Heart right ventricle (tissue), 16 donors: Measurements from ENCODE around the gene RIT1. TPM values are rescaled to one million over a fixed set of nuclear protein-coding genes. Genes with fewer than 3 reads are reported as not detected.

ENCODE experiments used
- ATAC-seq, 8 donors: fragments of 200-7000 bp; cut with Tn5 transposase; one replicate each; pipeline ENCODE4 v1.9.1; 2020; ENCODE audit warnings: mild to moderate bottlenecking in 8 of 8, moderate library complexity in 8 of 8, moderate number of reproducible peaks in 1 of 8
- DNase-seq, 2 donors: peaks; one replicate each; pipeline ENCODE4 v3.0.0-alpha.2; 2020
- H3K27ac ChIP-seq, 10 donors: fragments of 200-600 bp; sonication (generic) in 2 of 10; one replicate each; pipeline versions ENCODE4 v1.5.0 to v1.8.0; 2020 to 2022; ENCODE audit warnings: mild to moderate bottlenecking in 3 of 10
- H3K27me3 ChIP-seq, 7 donors: fragments of 200-600 bp; one replicate each; pipeline ENCODE4 v1.8.0; 2021 to 2022; ENCODE audit warnings: mild to moderate bottlenecking in 2 of 7
- H3K36me3 ChIP-seq, 9 donors: fragments of 200-600 bp; sonication (generic) in 1 of 9; one replicate each; pipeline versions ENCODE4 v1.5.0 to v1.8.0; 2020 to 2022; ENCODE audit warnings: mild to moderate bottlenecking in 2 of 9
- H3K4me1 ChIP-seq, 9 donors: fragments of 200-600 bp; sonication (generic) in 1 of 9; one replicate each; pipeline versions ENCODE4 v1.5.0 to v1.8.0; 2020 to 2022; ENCODE audit warnings: mild to moderate bottlenecking in 4 of 9
- H3K4me3 ChIP-seq, 10 donors: fragments of 200-600 bp; sonication (generic) in 2 of 10; one replicate each; pipeline versions ENCODE4 v1.5.0 to v1.8.0; 2020 to 2022; ENCODE audit warnings: mild to moderate bottlenecking in 7 of 10, moderate library complexity in 2 of 10
- H3K9me3 ChIP-seq, 11 donors: fragments of 200-600 bp in 10 of 11; sonication (generic) in 2 of 11; one replicate each; pipeline versions ENCODE4 v1.5.0 to v1.8.0; 2013 to 2022; ENCODE audit warnings: mild to moderate bottlenecking in 2 of 11, control low read depth in 1 of 11, moderate library complexity in 1 of 11
- CTCF ChIP-seq, 9 donors: fragments of 200-600 bp; sonication (generic) in 2 of 9; IDR thresholded peaks; one replicate each; pipeline versions ENCODE4 v1.5.0 to v1.8.0; 2021 to 2022; ENCODE audit warnings: antibody characterized with exemption in 9 of 9, mild to moderate bottlenecking in 5 of 9, moderate library complexity in 1 of 9
- WGBS, 2 donors: extraction: QIAGEN DNeasy Blood & Tissue Kit; methylation state at CpG; one replicate each; pipeline ENCODE4 v1.1.7; 2013; ENCODE audit warnings: inconsistent platforms in 1 of 2; 5-methylcytosine and 5-hydroxymethylcytosine counted together
- intact Hi-C, 10 donors: fragments of 100-400 bp; cut with DNase I; formaldehyde crosslinking; loops; one replicate each; pipeline versions ENCODE4 v1.11.1 to v1.14.2; 2022
- polyA plus RNA-seq, 2 donors: library from polyadenylated mRNA; stranded (reverse); fragments of 200-250 nt; gene quantifications; one replicate each; pipeline ENCODE4 v1.2.3, GENCODE V29; 2013
- total RNA-seq, 10 donors: library from RNA; stranded (reverse); fragmentation: NEBNext Ultra II Directional in 3 of 10; extraction: Animal tissue kit (Norgen Biotek cat#: 25700) in 3 of 10; gene quantifications; one replicate each; pipeline versions ENCODE4 v1.2.1 to v1.2.4, GENCODE V29; 2021 to 2023
- donor health status: Arrhythmogenic right ventricular cardiomyopathy.
- donor health status: ischemic (EF 13 %, LVEDD 7.1; RV severe dilation, severe dysfunction).
- donor health status: healthy with polysubstance abuse.
- donor health status: DM: no; HTN: yes; CAD: no.
- donor health status: DM: no; HTN: no; CAD: no.
- donor health status: ischemic (EF 25% LVEDD 6.9; RV normal size, moderate dysfunction).
- donor health status: ischemic (EF 25% LVEDD 5.7; RV mildly dilated, moderate dysfunction).
- donor health status: healthy.
- donor health status: DM: yes; HTN: yes; CAD: no.
- donor health status: Ischemic cardiomyopathy.
- donor health status: ischemic (EF 35%, LVEDD 5.7; RV mildly dilated, moderate dysfunction).
- donor health status: nonischemic (EF 11% LVEDD 7.7; RV severe dilation, severe dysfunction).
- donor health status: DM: yes; HTN: yes; CAD: no.
- donor health status: PGD.
- donor health status: ischemic (EF 29% LVEDD 5.4; RV normal size, mild dysfunction).
- donor health status: nonischemic (EF 23%, LVEDD 6.1; RV moderate dilation, normal function).

RIT1 gene
- total and polyA plus RNA-seq, 12 donors = 11.5 to 32.3 (median 20.7) TPM

GRCh38 chr1:155882235-155882634 lies 28.9 kb downstream of the RIT1 start:
- H3K27ac ChIP-seq = no peak overlapping the region
- no peaks in the 10 kb centered on the region for H3K4me1 ChIP-seq
- H3K4me3 ChIP-seq = no peak overlapping the region
- peaks cover 0 to 85% (median 18%) of the 10 kb centered on the region in 9 donors for H3K36me3 ChIP-seq
- intact Hi-C loops = no loop called here
- no peaks in the 10 kb centered on the region for H3K9me3 ChIP-seq
- ATAC-seq = no peak
- TF ChIP-seq CTCF (IDR thresholded peaks at IDR 0.05) = no peak
- no peaks in the 10 kb centered on the region for H3K27me3 ChIP-seq
- DNase-seq = no peak

- no peak for TF ChIP-seq CTCF (IDR thresholded peaks at IDR 0.05)
Measured at GRCh38 chr1:155880950-155881349, 30.2 kb downstream of the RIT1 start.

GRCh38 chr1:155880251-155880650 lies 30.9 kb downstream of the RIT1 start:
- TF ChIP-seq CTCF (IDR thresholded peaks at IDR 0.05) = no peak
- Histone ChIP-seq H3K9me3 (no peaks in the 10 kb centered on the region), H3K27ac (no peak overlapping the region), H3K36me3 (peaks cover 0 to 76% (median 18%) of the 10 kb centered on the region in 9 donors), H3K4me3 (no peak overlapping the region), H3K27me3 (no peaks in the 10 kb centered on the region), H3K4me1 (no peaks in the 10 kb centered on the region)
- DNase-seq (no peak), ATAC-seq (no peak)
- intact Hi-C loops = no loop called here
- 94 to 96% methylated on average over 2 of the region's 2 CpGs for WGBS, 2 donors

More at GRCh38 chr1:155880950-155881349, 30.2 kb downstream of the RIT1 start:
- ATAC-seq (no peak), DNase-seq (no peak)
- H3K9me3 ChIP-seq = no peaks in the 10 kb centered on the region
- peaks cover 0 to 75% (median 18%) of the 10 kb centered on the region in 9 donors for H3K36me3 ChIP-seq
- intact Hi-C loops = no loop called here
- H3K4me1 ChIP-seq = no peaks in the 10 kb centered on the region
- WGBS, 2 donors = 91 to 94% methylated on average over 6 of the region's 6 CpGs
- no peaks in the 10 kb centered on the region for H3K27me3 ChIP-seq
- no peak overlapping the region for H3K4me3 ChIP-seq
- H3K27ac ChIP-seq = no peak overlapping the region

GRCh38 chr1:155877945-155878344 lies 33.2 kb downstream of the RIT1 start:
- Histone ChIP-seq H3K36me3 (peaks cover 0 to 67% (median 17%) of the 10 kb centered on the region in 9 donors), H3K27me3 (no peaks in the 10 kb centered on the region), H3K4me3 (no peak overlapping the region), H3K27ac (no peak overlapping the region), H3K9me3 (no peaks in the 10 kb centered on the region), H3K4me1 (no peaks in the 10 kb centered on the region)
- intact Hi-C loops = no loop called here
- DNase-seq (no peak), ATAC-seq (no peak)
- TF ChIP-seq CTCF (IDR thresholded peaks at IDR 0.05) = no peak
- 91 to 96% methylated on average over 2 of the region's 2 CpGs for WGBS, 2 donors
